K562 (cell line): ENCODE data around the gene UNC80. TPM values are rescaled to one million over a fixed set of nuclear protein-coding genes. Genes with fewer than 3 reads are reported as not detected.

Source experiments
- ATAC-seq: fragments of 200-7000 bp; cut with Tn5 transposase; 3 replicates; pipeline ENCODE4 v1.9.1; 2020; ENCODE audit warnings: moderate library complexity
- BruUV-seq: library from RNA; stranded (reverse); fragments of 400-500 nt; replicated peaks from 2 replicates; lab custom pipeline; 2021; lab: Mats Ljungman, UMichigan
- CTCF ChIA-PET: fragments of 300-600 bp; formaldehyde crosslinking; extraction: SDS; loops from one replicate; lab custom pipeline; 2021; ENCODE audit warnings: low intra/inter-chr PET ratio; lab: Yijun Ruan, JAX
- POLR2A ChIA-PET: fragments of 300-600, 350-650 bp; sonication (Branson Sonifier 250); formaldehyde crosslinking; extraction: SDS; loops from one replicate; lab custom pipeline; 2021; ENCODE audit warnings: antibody characterized with exemption, inconsistent platforms; lab: Yijun Ruan, JAX
- DNase-seq, 4 experiments: peaks; one replicate each; pipeline versions ENCODE4 v3.0.0 to v3.0.0-alpha.2; 2011 to 2018; ENCODE audit warnings: low spot score in 3 of 4, mixed read lengths in 3 of 4; ENCODE audit errors: extremely low read depth in 1 of 4
- FAIRE-seq: peaks from 2 replicates; lab custom pipeline; 2011; peaks lifted over from hg19 to GRCh38; lab: Jason Lieb, UNC
- H2AFZ ChIP-seq: 2 replicates; pipeline ENCODE4 v1.6.0; 2011; ENCODE audit warnings: low read depth, low read length, control low read depth, inconsistent platforms
- H3K27ac ChIP-seq: fragments of 200-600 bp; 3 replicates; pipeline ENCODE4 v1.8.0; 2011; ENCODE audit warnings: low read depth, mild to moderate bottlenecking, control low read depth, inconsistent platforms, low read length, moderate library complexity, mixed read lengths; ENCODE audit errors: extremely low read depth
- H3K27me3 ChIP-seq, 2 experiments: fragments of 300-600 bp in 1 of 2; 2 replicates in 1 of 2; 3 replicates in 1 of 2; pipeline versions ENCODE4 v1.6.0 to v1.8.0; 2011; ENCODE audit warnings: inconsistent platforms in 2 of 2, low read length in 2 of 2, mild to moderate bottlenecking in 1 of 2, mixed read lengths in 1 of 2, moderate library complexity in 1 of 2; ENCODE audit not compliant: control insufficient read depth in 2 of 2, insufficient read depth in 2 of 2
- H3K36me3 ChIP-seq: fragments of 300-600 bp; 3 replicates; pipeline ENCODE4 v1.8.0; 2011; ENCODE audit warnings: mild to moderate bottlenecking, low read length, inconsistent platforms; ENCODE audit not compliant: control insufficient read depth, insufficient read depth
- H3K4me1 ChIP-seq, 2 experiments: fragments of 200-600 bp in 1 of 2; replicated peaks in 1 of 2; 2 replicates in 1 of 2; 3 replicates in 1 of 2; pipeline versions ENCODE4 v1.5.1 to v1.8.0; 2011; ENCODE audit warnings: inconsistent platforms in 2 of 2, low read length in 2 of 2, mild to moderate bottlenecking in 1 of 2, mixed read lengths in 1 of 2, moderate library complexity in 1 of 2; ENCODE audit not compliant: control insufficient read depth in 2 of 2, insufficient read depth in 2 of 2
- H3K4me2 ChIP-seq: 2 replicates; pipeline ENCODE4 v1.6.1; 2011; ENCODE audit warnings: low read length, control low read depth, inconsistent platforms, mixed read lengths; ENCODE audit not compliant: insufficient read depth
- H3K4me3 ChIP-seq: fragments of 200-600 bp; sonication (generic), shearing (Covaris generic); 2 replicates; pipeline ENCODE4 v1.5.1; 2016; ENCODE audit warnings: control low read depth, inconsistent platforms
- H3K79me2 ChIP-seq: fragments of 200-600 bp; 3 replicates; pipeline ENCODE4 v1.8.0; 2011; ENCODE audit warnings: low read length, inconsistent platforms; ENCODE audit not compliant: control insufficient read depth, insufficient read depth
- H3K9ac ChIP-seq, 2 experiments: 2 replicates each; pipeline versions ENCODE4 v1.6.0 to v1.6.1; 2011; ENCODE audit warnings: low read depth in 2 of 2, low read length in 2 of 2, control low read depth in 1 of 2, inconsistent platforms in 1 of 2, mild to moderate bottlenecking in 1 of 2, mixed read lengths in 1 of 2; ENCODE audit not compliant: insufficient read depth in 1 of 2
- H3K9me1 ChIP-seq: one replicate; pipeline ENCODE4 v1.6.0; 2011; ENCODE audit warnings: inconsistent platforms, mild to moderate bottlenecking, low read length, moderate library complexity; ENCODE audit not compliant: control insufficient read depth, insufficient read depth
- H3K9me3 ChIP-seq: replicated peaks from 2 replicates; pipeline ENCODE4 v1.5.1; 2011; ENCODE audit warnings: low read depth, low read length, inconsistent platforms; ENCODE audit not compliant: control insufficient read depth, insufficient read depth
- H4K20me1 ChIP-seq: replicated peaks from 2 replicates; pipeline ENCODE4 v1.6.1; 2011; ENCODE audit warnings: low read length, inconsistent platforms, mixed read lengths; ENCODE audit not compliant: control insufficient read depth, insufficient read depth
- ARNT ChIP-seq, 2 experiments: fragments of 450-650 bp; IDR thresholded peaks; 2 replicates each; pipeline ENCODE4 v1.6.1; 2016; ENCODE audit warnings: mild to moderate bottlenecking in 1 of 2
- CEBPG ChIP-seq, 3 experiments: fragments of 200-800 bp in 1 of 3; sonication (Bioruptor generic) in 1 of 3; sonication (generic) in 1 of 3; formaldehyde crosslinking in 1 of 3; IDR thresholded peaks in 2 of 3; conservative IDR thresholded peaks in 1 of 3; 2 replicates each; pipeline versions ENCODE4 v1.6.1 to v1.8.0; 2016 to 2022; ENCODE audit warnings: missing compliant biosample characterization in 2 of 3, missing genetic modification characterization in 2 of 3, mild to moderate bottlenecking in 1 of 3, missing genetic modification reagents in 1 of 3
- GABPB2 ChIP-seq: fragments of 250-450 bp; sonication (Bioruptor Pico); conservative IDR thresholded peaks from 2 replicates; pipeline ENCODE4 v1.5.1; 2021; ENCODE audit warnings: mild to moderate bottlenecking
- KLF10 ChIP-seq: fragments of 250-450 bp; sonication (Bioruptor Pico); IDR thresholded peaks from 2 replicates; pipeline ENCODE4 v1.6.1; 2021; ENCODE audit warnings: matching md5 sums
- MECOM ChIP-seq: fragments of 250-450 bp; sonication (Bioruptor Pico); IDR thresholded peaks from 2 replicates; pipeline ENCODE4 v1.8.0; 2022; ENCODE audit warnings: inconsistent platforms
- NELFE ChIP-seq: IDR thresholded peaks from 2 replicates; pipeline ENCODE4 v1.6.1; 2011; ENCODE audit warnings: mild to moderate bottlenecking; ENCODE audit not compliant: insufficient read depth, insufficient read length
- POLR2AphosphoS5 ChIP-seq: IDR thresholded peaks from 2 replicates; pipeline ENCODE4 v1.6.1; 2011; ENCODE audit warnings: mild to moderate bottlenecking, low read depth, low read length, moderate library complexity; ENCODE audit not compliant: control insufficient read depth, insufficient read depth
- RNF2 ChIP-seq: sonication (generic); IDR thresholded peaks from 2 replicates; pipeline ENCODE4 v1.6.1; 2016
- SRSF1 ChIP-seq: fragments of 200-400 bp; formaldehyde crosslinking; IDR thresholded peaks from 2 replicates; pipeline ENCODE4 v1.6.1; 2017; ENCODE audit warnings: mild to moderate bottlenecking, low read depth, low read length, moderate library complexity
- TAF7 ChIP-seq: fragments of 450-650 bp; IDR thresholded peaks from 2 replicates; pipeline ENCODE4 v1.6.1; 2016; ENCODE audit warnings: missing genetic modification characterization, missing compliant biosample characterization
- ZNF143 ChIP-seq: sonication (generic); formaldehyde crosslinking; IDR thresholded peaks from 2 replicates; pipeline ENCODE4 v1.9.0; 2022; ENCODE audit warnings: mild to moderate bottlenecking, missing genetic modification reagents
- ZNF408 ChIP-seq: fragments of 250-450 bp; sonication (Bioruptor Pico); IDR thresholded peaks from 2 replicates; pipeline ENCODE4 v1.4.0; 2020; ENCODE audit warnings: low read depth, mild to moderate bottlenecking, moderate library complexity
- ZNF785 ChIP-seq: fragments of 250-450 bp; sonication (Bioruptor Pico); IDR thresholded peaks from 2 replicates; pipeline ENCODE4 v1.4.0; 2020; ENCODE audit warnings: mild to moderate bottlenecking
- WGBS: fragments of 100-300 bp; shearing (Covaris generic); methylation state at CpG from one replicate; pipeline ENCODE4 v1.1.6; 2016; ENCODE audit warnings: low coverage, mixed read lengths; ENCODE audit not compliant: insufficient coverage; ENCODE audit errors: missing lambda C conversion rate; 5-methylcytosine and 5-hydroxymethylcytosine counted together
- in situ Hi-C: fragments of 300-500 bp; cut with MboI; formaldehyde crosslinking; loops from 4 replicates; pipeline ENCODE4 v1.15.0; 2018; ENCODE audit warnings: inconsistent platforms, mixed read lengths
- intact Hi-C: fragments of 100-400 bp; cut with micrococcal nuclease; formaldehyde crosslinking; loops from 2 replicates; pipeline ENCODE4 v1.14.2; 2022
- polyA plus RNA-seq, 8 experiments: library from polyadenylated mRNA; depleted of rRNA in 4 of 8; stranded (reverse) in 5 of 8; unstranded in 3 of 8; fragments of >200 nt; fragmentation: Nextera tagmentation in 2 of 8; fragmentation: Illumina TruSeq in 1 of 8; extraction: Ambion mirVana in 2 of 8; extraction: Trizol in 1 of 8; gene quantifications; 2 replicates each; pipeline versions ENCODE4 v1.2.1 to v1.2.3, GENCODE V29; 2011 to 2014; ENCODE audit warnings: inconsistent platforms in 1 of 8, missing spikeins in 1 of 8
- total RNA-seq, 7 experiments: library from RNA; depleted of rRNA in 6 of 7; stranded (reverse); fragments of >200 nt in 6 of 7; fragmentation: Illumina TruSeq in 2 of 7; extraction: Trizol in 2 of 7; gene quantifications; 2 replicates each; pipeline versions ENCODE4 v1.2.1 to v1.2.3, GENCODE V29; 2011 to 2021; ENCODE audit warnings: low replicate concordance in 1 of 7
- TF ChIP-seq, protein P1 (sequence below): sonication (generic); formaldehyde crosslinking; IDR thresholded peaks from 2 replicates; pipeline ENCODE4 v1.9.0; 2022; ENCODE audit warnings: mild to moderate bottlenecking, missing genetic modification reagents
- TF ChIP-seq, protein P2 (sequence below): fragments of 450-650 bp; formaldehyde crosslinking; IDR thresholded peaks from 2 replicates; pipeline ENCODE4 v1.4.0; 2022; ENCODE audit warnings: missing genetic modification characterization
- TF ChIP-seq, protein P3 (sequence below): sonication (generic); formaldehyde crosslinking; IDR thresholded peaks from 2 replicates; pipeline ENCODE4 v1.8.0; 2022; ENCODE audit warnings: mild to moderate bottlenecking, missing genetic modification reagents
- TF ChIP-seq, protein P4 (sequence below): sonication (generic); formaldehyde crosslinking; IDR thresholded peaks from 2 replicates; pipeline ENCODE4 v1.8.1; 2022; ENCODE audit warnings: missing genetic modification reagents
- TF ChIP-seq, protein P5 (sequence below): IDR thresholded peaks from 2 replicates; pipeline ENCODE4 v1.6.1; 2012; ENCODE audit warnings: low read depth, low read length, improper control_type of control experiment, borderline replicate concordance

The UNC80 gene
- total and polyA plus RNA-seq, 9 of the 15 experiments (the other 6 are each of a cell fraction or from before 2014, with no cell fraction given): under 0.01 to 0.04 (median 0.01) TPM; not detected in 5

DNA sequence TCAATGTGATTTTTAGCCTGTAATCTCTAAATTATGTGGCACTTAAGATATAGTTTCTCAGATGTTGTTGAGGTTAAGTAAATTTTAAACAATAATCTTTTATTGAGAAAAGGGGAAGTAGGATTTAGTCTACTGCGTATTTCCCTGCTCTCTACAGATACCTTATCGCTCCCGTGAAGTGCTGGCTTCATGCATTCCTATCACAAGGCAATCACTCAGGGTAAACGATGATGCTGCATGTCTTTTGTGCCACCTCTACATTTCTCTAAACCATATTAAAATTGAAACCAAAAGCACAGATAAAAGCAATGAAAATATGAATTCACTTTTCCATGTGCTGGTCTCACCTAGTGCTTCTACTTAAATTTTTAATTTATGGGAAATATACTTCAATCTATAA lies 216.4 kb downstream of the UNC80 start:
- Histone ChIP-seq H3K27ac (no peak overlapping the region), H3K9me1 (no peaks in the 10 kb centered on the region), H3K79me2 (no peaks in the 10 kb centered on the region), H3K4me1 (no peaks in the 10 kb centered on the region; a peak in 1 of 5 replicates), H3K4me3 (no peak overlapping the region), H3K27me3 (no peaks in the 10 kb centered on the region), H2AFZ (no peak overlapping the region), H3K4me2 (no peak overlapping the region), H4K20me1 (no peaks in the 10 kb centered on the region), H3K36me3 (no peaks in the 10 kb centered on the region), H3K9me3 (no peaks in the 10 kb centered on the region), H3K9ac (no peak overlapping the region)
- ATAC-seq (peak; percentile 55; the same call in 1 of the 3 replicates), FAIRE-seq (no peak), DNase-seq (peak in 2 of 4 experiments; percentile 19 to 32)
- no TSS peak for BruUV-seq
- CTCF ChIA-PET: interaction anchor here (0.6 to 1.3 kb wide), 2 partner anchors 207 to 1494 kb away, joined by 4 read pairs; no protein-coding TSS in a partner anchor
- in situ Hi-C loops: no loop called here
- POLR2A ChIA-PET: no interaction called here
- WGBS: 0% methylated on average over 4 of the region's 4 CpGs
- intact Hi-C loops: loop anchor here (5.0 kb wide), 1 partner anchor 184 kb away; the partner anchor contains the start of gene KANSL1L
- TF ChIP-seq POLR2AphosphoS5: peak; percentile 37; the same call in 1 of the 2 replicates
- TF ChIP-seq, protein P1, sequence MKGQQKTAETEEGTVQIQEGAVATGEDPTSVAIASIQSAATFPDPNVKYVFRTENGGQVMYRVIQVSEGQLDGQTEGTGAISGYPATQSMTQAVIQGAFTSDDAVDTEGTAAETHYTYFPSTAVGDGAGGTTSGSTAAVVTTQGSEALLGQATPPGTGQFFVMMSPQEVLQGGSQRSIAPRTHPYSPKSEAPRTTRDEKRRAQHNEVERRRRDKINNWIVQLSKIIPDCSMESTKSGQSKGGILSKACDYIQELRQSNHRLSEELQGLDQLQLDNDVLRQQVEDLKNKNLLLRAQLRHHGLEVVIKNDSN: no peak
- TF ChIP-seq, protein P2, sequence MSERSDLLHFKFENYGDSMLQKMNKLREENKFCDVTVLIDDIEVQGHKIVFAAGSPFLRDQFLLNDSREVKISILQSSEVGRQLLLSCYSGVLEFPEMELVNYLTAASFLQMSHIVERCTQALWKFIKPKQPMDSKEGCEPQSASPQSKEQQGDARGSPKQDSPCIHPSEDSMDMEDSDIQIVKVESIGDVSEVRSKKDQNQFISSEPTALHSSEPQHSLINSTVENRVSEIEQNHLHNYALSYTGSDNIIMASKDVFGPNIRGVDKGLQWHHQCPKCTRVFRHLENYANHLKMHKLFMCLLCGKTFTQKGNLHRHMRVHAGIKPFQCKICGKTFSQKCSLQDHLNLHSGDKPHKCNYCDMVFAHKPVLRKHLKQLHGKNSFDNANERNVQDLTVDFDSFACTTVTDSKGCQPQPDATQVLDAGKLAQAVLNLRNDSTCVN (CRISPR knock-in tag): no peak
- no peak for TF ChIP-seq SRSF1
- TF ChIP-seq NELFE: no peak
- TF ChIP-seq CEBPG (CRISPR knock-in tag; IDR thresholded peaks at IDR 0.05): no peak
- TF ChIP-seq CEBPG (tag; conservative IDR thresholded peaks at IDR 0.05 in 1 of 2, IDR thresholded peaks at IDR 0.05 in 1 of 2): no peak
- TF ChIP-seq ZNF408 (CRISPR knock-in tag): no peak
- TF ChIP-seq, protein P3, sequence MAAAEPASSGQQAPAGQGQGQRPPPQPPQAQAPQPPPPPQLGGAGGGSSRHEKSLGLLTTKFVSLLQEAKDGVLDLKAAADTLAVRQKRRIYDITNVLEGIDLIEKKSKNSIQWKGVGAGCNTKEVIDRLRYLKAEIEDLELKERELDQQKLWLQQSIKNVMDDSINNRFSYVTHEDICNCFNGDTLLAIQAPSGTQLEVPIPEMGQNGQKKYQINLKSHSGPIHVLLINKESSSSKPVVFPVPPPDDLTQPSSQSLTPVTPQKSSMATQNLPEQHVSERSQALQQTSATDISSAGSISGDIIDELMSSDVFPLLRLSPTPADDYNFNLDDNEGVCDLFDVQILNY (CRISPR knock-in tag): no peak
- TF ChIP-seq TAF7 (tag): no peak
- TF ChIP-seq MECOM: no peak
- TF ChIP-seq ZNF143 (CRISPR knock-in tag): no peak
- TF ChIP-seq, protein P4, sequence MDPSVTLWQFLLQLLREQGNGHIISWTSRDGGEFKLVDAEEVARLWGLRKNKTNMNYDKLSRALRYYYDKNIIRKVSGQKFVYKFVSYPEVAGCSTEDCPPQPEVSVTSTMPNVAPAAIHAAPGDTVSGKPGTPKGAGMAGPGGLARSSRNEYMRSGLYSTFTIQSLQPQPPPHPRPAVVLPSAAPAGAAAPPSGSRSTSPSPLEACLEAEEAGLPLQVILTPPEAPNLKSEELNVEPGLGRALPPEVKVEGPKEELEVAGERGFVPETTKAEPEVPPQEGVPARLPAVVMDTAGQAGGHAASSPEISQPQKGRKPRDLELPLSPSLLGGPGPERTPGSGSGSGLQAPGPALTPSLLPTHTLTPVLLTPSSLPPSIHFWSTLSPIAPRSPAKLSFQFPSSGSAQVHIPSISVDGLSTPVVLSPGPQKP (CRISPR knock-in tag): no peak
- TF ChIP-seq, protein P5, sequence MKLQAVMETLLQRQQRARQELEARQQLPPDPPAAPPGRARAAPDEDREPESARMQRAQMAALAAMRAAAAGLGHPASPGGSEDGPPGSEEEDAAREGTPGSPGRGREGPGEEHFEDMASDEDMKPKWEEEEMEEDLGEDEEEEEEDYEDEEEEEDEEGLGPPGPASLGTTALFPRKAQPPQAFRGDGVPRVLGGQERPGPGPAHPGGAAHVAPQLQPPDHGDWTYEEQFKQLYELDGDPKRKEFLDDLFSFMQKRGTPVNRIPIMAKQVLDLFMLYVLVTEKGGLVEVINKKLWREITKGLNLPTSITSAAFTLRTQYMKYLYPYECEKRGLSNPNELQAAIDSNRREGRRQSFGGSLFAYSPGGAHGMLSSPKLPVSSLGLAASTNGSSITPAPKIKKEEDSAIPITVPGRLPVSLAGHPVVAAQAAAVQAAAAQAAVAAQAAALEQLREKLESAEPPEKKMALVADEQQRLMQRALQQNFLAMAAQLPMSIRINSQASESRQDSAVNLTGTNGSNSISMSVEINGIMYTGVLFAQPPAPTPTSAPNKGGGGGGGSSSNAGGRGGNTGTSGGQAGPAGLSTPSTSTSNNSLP: no peak
- no peak for TF ChIP-seq KLF10 (CRISPR knock-in tag)
- no peak for TF ChIP-seq GABPB2 (CRISPR knock-in tag)
- no peak for TF ChIP-seq ZNF785 (CRISPR knock-in tag)
- no peak for TF ChIP-seq ARNT (IDR thresholded peaks at IDR 0.05)
- no peak for TF ChIP-seq RNF2
